Kidney (tissue), 14 donors: Measurements from ENCODE around the gene FBLN2. TPM values are rescaled to one million over a fixed set of nuclear protein-coding genes. Genes with fewer than 3 reads are reported as not detected.

Experiments used
- DNase-seq, 5 donors: peaks; one replicate each; pipeline ENCODE4 v3.0.0-alpha.2; 2013 to 2020
- FAIRE-seq: peaks from 2 replicates; lab custom pipeline; 2012; peaks lifted over from hg19 to GRCh38; lab: Jason Lieb, UNC
- H3K27ac ChIP-seq, 2 donors: one replicate each; pipeline ENCODE4 v1.7.0; 2013; ENCODE audit warnings: low read depth in 2 of 2, low read length in 2 of 2, inconsistent platforms in 1 of 2
- H3K27me3 ChIP-seq: one replicate; pipeline ENCODE4 v1.7.1; 2013; ENCODE audit warnings: low read length, inconsistent platforms; ENCODE audit not compliant: control insufficient read depth, insufficient read depth
- H3K36me3 ChIP-seq, 3 donors: one replicate each; pipeline versions ENCODE4 v1.7.0 to v1.7.1; 2013; ENCODE audit warnings: low read length in 3 of 3, control low read depth in 1 of 3, inconsistent platforms in 1 of 3; ENCODE audit not compliant: insufficient read depth in 3 of 3, control insufficient read depth in 2 of 3
- H3K4me1 ChIP-seq, 3 donors: one replicate each; pipeline versions ENCODE4 v1.7.0 to v1.7.1; 2013; ENCODE audit warnings: low read length in 3 of 3, inconsistent platforms in 1 of 3, low read depth in 1 of 3; ENCODE audit not compliant: control insufficient read depth in 2 of 3, insufficient read depth in 2 of 3
- H3K4me3 ChIP-seq, 3 donors: one replicate each; pipeline versions ENCODE4 v1.7.0 to v1.8.1; 2013; ENCODE audit warnings: low read length in 3 of 3, control low read depth in 1 of 3, inconsistent platforms in 1 of 3
- H3K9ac ChIP-seq, 3 donors: one replicate each; pipeline versions ENCODE4 v1.7.0 to v1.7.1; 2013; ENCODE audit warnings: low read length in 3 of 3, control low read depth in 1 of 3, inconsistent platforms in 1 of 3
- H3K9me3 ChIP-seq, 3 donors: one replicate each; pipeline versions ENCODE4 v1.7.0 to v1.7.1; 2013; ENCODE audit warnings: low read length in 3 of 3, control low read depth in 1 of 3, inconsistent platforms in 1 of 3; ENCODE audit not compliant: control insufficient read depth in 2 of 3, insufficient read depth in 1 of 3
- intact Hi-C: fragments of 100-400 bp; cut with DNase I; formaldehyde crosslinking; loops from one replicate; pipeline ENCODE4 v1.11.1; 2022
- polyA plus RNA-seq: library from polyadenylated mRNA; stranded (reverse); fragments of 350-450 nt; fragmentation: Illumina TruSeq; extraction: RNeasy Lipid Tissue Mini Kit (QIAGEN cat#74804); gene quantifications from one replicate; pipeline ENCODE4 v1.2.3, GENCODE V29; 2014; ENCODE audit warnings: low read depth, low replicate concordance; ENCODE audit not compliant: insufficient read depth
- total RNA-seq: library from RNA; stranded (reverse); fragmentation: NEBNext Ultra II Directional; extraction: Animal tissue kit (Norgen Biotek cat#: 25700); gene quantifications from one replicate; pipeline ENCODE4 v1.2.1, GENCODE V29; 2021
- TF ChIP-seq, protein P1 (sequence below): IDR thresholded peaks from 3 replicates; pipeline ENCODE4 v1.5.1; 2012; ENCODE audit warnings: mild to moderate bottlenecking, moderate library complexity, borderline replicate concordance; ENCODE audit not compliant: insufficient read depth; ENCODE audit errors: extremely low read depth
- donor health status: control.
- donor health status: control.
- donor health status: control.
- donor health status: control.
- donor health status: control.
- donor health status: DM: yes; HTN: yes; CAD: no.
- donor health status: Normal renal cell carcinoma (clear cell type).

Gene FBLN2
- total and polyA plus RNA-seq, 2 donors from 2014 or later = 3.2 to 43.4 TPM

DNA sequence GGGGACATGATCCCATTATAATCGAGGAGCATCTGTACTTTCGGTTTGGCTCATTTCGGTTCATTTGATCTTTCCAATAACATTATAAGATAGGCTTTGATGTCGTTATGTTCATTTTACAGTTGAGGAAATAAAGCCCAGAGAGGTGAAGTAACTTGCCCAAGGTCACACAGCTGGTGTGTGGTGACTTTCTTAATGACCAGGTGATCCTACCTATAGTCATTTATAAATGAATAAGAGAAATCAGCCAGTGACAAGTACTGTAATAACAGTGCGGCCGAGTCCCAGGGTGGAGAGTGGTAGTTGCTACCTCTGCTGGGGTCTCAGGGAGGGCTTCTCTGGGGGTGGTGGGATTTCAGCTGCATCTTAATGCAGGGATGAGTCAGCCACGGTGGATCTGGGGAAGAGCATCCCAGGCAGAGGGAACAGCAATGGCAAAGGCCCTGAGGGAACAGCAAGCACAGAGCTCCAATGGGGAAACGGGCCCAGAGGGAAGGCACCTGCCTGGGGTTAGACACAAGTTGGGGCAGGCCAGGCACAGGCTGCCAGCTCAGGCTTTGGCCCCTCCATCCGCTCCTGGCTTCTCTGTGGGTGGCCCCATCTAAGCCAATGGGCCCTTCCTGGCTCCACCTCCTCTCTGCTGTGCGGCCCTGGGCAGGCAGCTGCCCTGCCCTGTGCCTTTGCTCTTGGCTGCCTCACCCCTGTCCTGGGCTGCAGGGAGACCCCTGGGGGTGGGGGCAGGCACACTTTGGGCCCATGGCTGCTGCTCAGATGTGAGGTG, 1.1 kb upstream of the FBLN2 start:
- no peak overlapping the region for H3K4me3 ChIP-seq
- no peaks in the 10 kb centered on the region for H3K4me1 ChIP-seq
- no peak overlapping the region for H3K27ac ChIP-seq
- H3K9me3 ChIP-seq = no peaks in the 10 kb centered on the region
- TF ChIP-seq, protein P1, sequence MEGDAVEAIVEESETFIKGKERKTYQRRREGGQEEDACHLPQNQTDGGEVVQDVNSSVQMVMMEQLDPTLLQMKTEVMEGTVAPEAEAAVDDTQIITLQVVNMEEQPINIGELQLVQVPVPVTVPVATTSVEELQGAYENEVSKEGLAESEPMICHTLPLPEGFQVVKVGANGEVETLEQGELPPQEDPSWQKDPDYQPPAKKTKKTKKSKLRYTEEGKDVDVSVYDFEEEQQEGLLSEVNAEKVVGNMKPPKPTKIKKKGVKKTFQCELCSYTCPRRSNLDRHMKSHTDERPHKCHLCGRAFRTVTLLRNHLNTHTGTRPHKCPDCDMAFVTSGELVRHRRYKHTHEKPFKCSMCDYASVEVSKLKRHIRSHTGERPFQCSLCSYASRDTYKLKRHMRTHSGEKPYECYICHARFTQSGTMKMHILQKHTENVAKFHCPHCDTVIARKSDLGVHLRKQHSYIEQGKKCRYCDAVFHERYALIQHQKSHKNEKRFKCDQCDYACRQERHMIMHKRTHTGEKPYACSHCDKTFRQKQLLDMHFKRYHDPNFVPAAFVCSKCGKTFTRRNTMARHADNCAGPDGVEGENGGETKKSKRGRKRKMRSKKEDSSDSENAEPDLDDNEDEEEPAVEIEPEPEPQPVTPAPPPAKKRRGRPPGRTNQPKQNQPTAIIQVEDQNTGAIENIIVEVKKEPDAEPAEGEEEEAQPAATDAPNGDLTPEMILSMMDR = no peak
- FAIRE-seq (no peak), DNase-seq (peak in 1 of 5 donors; percentile 55)
- intact Hi-C loops = no loop called here
- H3K9ac ChIP-seq = no peak overlapping the region
- H3K36me3 ChIP-seq = no peaks in the 10 kb centered on the region
- H3K27me3 ChIP-seq = no peaks in the 10 kb centered on the region

DNA sequence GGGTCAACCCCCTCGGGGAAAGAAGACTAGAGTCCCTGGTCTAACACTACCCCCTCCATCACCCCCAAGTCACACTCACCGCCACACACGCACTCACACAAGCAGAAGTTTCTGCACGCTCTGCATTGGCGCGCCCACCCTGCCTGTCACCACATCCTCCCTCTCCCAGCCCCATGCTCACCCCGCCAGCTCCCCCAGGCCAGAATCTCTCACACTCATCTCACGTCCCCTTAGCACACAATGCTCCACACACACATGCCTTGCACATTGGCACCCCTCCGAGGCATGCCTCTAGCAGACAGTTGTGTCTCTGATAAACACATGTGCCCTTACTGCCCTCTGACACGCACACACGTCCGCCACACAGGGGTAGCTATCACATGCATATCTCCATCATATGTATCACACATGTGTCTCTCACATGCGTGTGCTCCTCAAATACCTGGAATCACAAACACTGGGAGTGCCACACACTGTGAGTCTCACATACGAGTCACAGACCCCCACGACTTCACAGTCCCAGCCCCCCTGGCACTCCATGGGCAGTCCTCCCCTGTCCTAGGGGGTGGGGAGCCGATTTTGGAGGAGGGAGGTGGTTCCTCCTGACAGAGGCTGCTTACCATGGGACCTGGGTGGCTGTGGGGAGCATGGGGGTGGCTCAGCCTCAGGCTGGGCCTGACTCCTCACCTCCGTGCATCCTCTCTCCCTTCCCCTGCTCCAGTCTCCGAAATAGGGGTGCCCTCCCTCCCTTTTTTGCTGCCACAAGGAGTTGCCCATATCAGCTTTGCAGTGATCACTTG, 898 bp downstream of the FBLN2 start:
- TF ChIP-seq, protein P1 = no peak
- no peaks in the 10 kb centered on the region for H3K4me1 ChIP-seq
- H3K9ac ChIP-seq = no peak overlapping the region
- H3K27ac ChIP-seq = no peak overlapping the region
- peak in 1 of 5 donors; percentile 59 for DNase-seq
- no peaks in the 10 kb centered on the region for H3K9me3 ChIP-seq
- intact Hi-C loops = no loop called here
- H3K27me3 ChIP-seq = no peaks in the 10 kb centered on the region
- no peaks in the 10 kb centered on the region for H3K36me3 ChIP-seq
- no peak overlapping the region for H3K4me3 ChIP-seq
- no peak for FAIRE-seq

DNA sequence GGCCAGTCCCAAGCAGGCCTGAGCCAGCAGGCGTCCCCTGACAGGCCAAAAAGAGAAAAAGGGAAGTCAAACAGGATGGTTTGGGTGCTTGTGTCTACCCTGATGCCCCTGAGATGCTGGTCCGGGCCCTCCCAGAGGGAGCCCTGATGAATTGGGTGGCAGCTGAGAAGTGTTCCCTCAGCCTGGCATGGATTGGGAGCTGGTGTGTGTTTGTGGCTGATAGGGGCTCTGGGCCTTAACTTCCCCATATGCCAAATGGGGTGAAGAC, 1.4 kb downstream of the FBLN2 start:
- Histone ChIP-seq H3K36me3 (no peaks in the 10 kb centered on the region), H3K9me3 (no peaks in the 10 kb centered on the region), H3K4me3 (no peak overlapping the region), H3K27me3 (no peaks in the 10 kb centered on the region), H3K27ac (no peak overlapping the region), H3K4me1 (no peaks in the 10 kb centered on the region), H3K9ac (no peak overlapping the region)
- intact Hi-C loops = no loop called here
- no peak for DNase-seq
- TF ChIP-seq, protein P1 = no peak
- FAIRE-seq = no peak
